GM12878 (cell line): ENCODE data around the gene CWC25. TPM values are rescaled to one million over a fixed set of nuclear protein-coding genes. Genes with fewer than 3 reads are reported as not detected.

Source experiments
- BRCA1 ChIP-seq: IDR thresholded peaks from 2 replicates; pipeline ENCODE4 v1.6.1; 2011; ENCODE audit warnings: low read depth, low read length, improper control_type of control experiment
- CBX3 ChIP-seq: fragments of 200-600 bp; sonication (generic); IDR thresholded peaks from 2 replicates; pipeline ENCODE4 v1.6.1; 2016; ENCODE audit warnings: low read depth, borderline replicate concordance
- CHD2 ChIP-seq: IDR thresholded peaks from 2 replicates; pipeline ENCODE4 v1.6.1; 2011; ENCODE audit warnings: low read depth, low read length, improper control_type of control experiment, borderline replicate concordance
- EP300 ChIP-seq, 2 experiments: fragments of 150-350 bp in 1 of 2; IDR thresholded peaks; 2 replicates each; pipeline ENCODE4 v1.6.1; 2011 to 2012; ENCODE audit warnings: low read depth in 2 of 2, low read length in 2 of 2, borderline replicate concordance in 1 of 2, improper control_type of control experiment in 1 of 2, inconsistent platforms in 1 of 2; ENCODE audit not compliant: control insufficient read depth in 1 of 2
- FOS ChIP-seq: IDR thresholded peaks from 3 replicates; pipeline ENCODE4 v1.6.1; 2011; ENCODE audit warnings: borderline replicate concordance; ENCODE audit not compliant: insufficient read length; ENCODE audit errors: extremely low read depth
- HDAC6 ChIP-seq: fragments of 200-600 bp; sonication (generic); IDR thresholded peaks from one replicate; pipeline ENCODE4 v1.8.0; 2017; ENCODE audit warnings: antibody characterized with exemption; ENCODE audit not compliant: unreplicated experiment
- IKZF2 ChIP-seq, 2 experiments: fragments of 450-650 bp; IDR thresholded peaks; 2 replicates each; pipeline ENCODE4 v1.6.1; 2017; ENCODE audit warnings: mild to moderate bottlenecking in 2 of 2, moderate library complexity in 2 of 2
- LARP7 ChIP-seq: fragments of 450-650 bp; IDR thresholded peaks from 2 replicates; pipeline ENCODE4 v1.6.1; 2017; ENCODE audit warnings: mild to moderate bottlenecking
- MEF2A ChIP-seq: IDR thresholded peaks from 2 replicates; pipeline ENCODE4 v1.6.1; 2011; ENCODE audit warnings: low read depth, mild to moderate bottlenecking, low read length, moderate library complexity; ENCODE audit not compliant: insufficient read depth
- NRF1 ChIP-seq: conservative IDR thresholded peaks from 2 replicates; pipeline ENCODE4 v1.6.1; 2011; ENCODE audit warnings: mild to moderate bottlenecking, low read depth, low read length, improper control_type of control experiment
- RB1 ChIP-seq: fragments of 450-650 bp; formaldehyde crosslinking; IDR thresholded peaks from 2 replicates; pipeline ENCODE4 v1.6.1; 2017; ENCODE audit warnings: mild to moderate bottlenecking, borderline replicate concordance
- RBBP5 ChIP-seq: fragments of 200-600 bp; sonication (generic); conservative IDR thresholded peaks from 2 replicates; pipeline ENCODE4 v1.6.1; 2016
- SIX5 ChIP-seq: IDR thresholded peaks from 2 replicates; pipeline ENCODE4 v1.6.1; 2011; ENCODE audit warnings: mild to moderate bottlenecking, low read depth, low read length, moderate library complexity; ENCODE audit not compliant: severe bottlenecking
- SMC3 ChIP-seq: IDR thresholded peaks from 2 replicates; pipeline ENCODE4 v1.6.1; 2011; ENCODE audit warnings: low read length, improper control_type of control experiment, borderline replicate concordance
- SP1 ChIP-seq: IDR thresholded peaks from one replicate; pipeline ENCODE4 v1.6.1; 2011; ENCODE audit warnings: low read depth, low read length
- SREBF2 ChIP-seq: IDR thresholded peaks from 2 replicates; pipeline ENCODE4 v1.6.1; 2012; ENCODE audit warnings: mild to moderate bottlenecking, low read length
- polyA plus RNA-seq, 11 experiments: library from polyadenylated mRNA; depleted of rRNA in 4 of 11; unstranded in 6 of 11; stranded (reverse) in 5 of 11; fragments of >200 nt; fragmentation: Nextera tagmentation in 4 of 11; fragmentation: Illumina TruSeq in 1 of 11; extraction: Ambion mirVana in 4 of 11; extraction: Trizol in 1 of 11; gene quantifications; 1 replicate in 1 of 11; 2 replicates in 10 of 11; pipeline versions ENCODE4 v1.2.1 to v1.2.3, GENCODE V29; 2011 to 2016; ENCODE audit warnings: inconsistent platforms in 2 of 11, missing spikeins in 2 of 11, low read depth in 1 of 11
- total RNA-seq, 4 experiments: library from RNA; depleted of rRNA in 3 of 4; stranded (reverse); fragments of >200 nt in 3 of 4; fragmentation: Illumina TruSeq in 1 of 4; extraction: Trizol in 1 of 4; gene quantifications; 2 replicates each; pipeline versions ENCODE4 v1.2.1 to v1.2.3, GENCODE V29; 2013 to 2021
- TF ChIP-seq, protein P1 (sequence below): IDR thresholded peaks from 2 replicates; pipeline ENCODE4 v1.6.1; 2012; ENCODE audit warnings: mild to moderate bottlenecking, low read depth, low read length
- TF ChIP-seq, protein P2 (sequence below): fragments of 450-650 bp; formaldehyde crosslinking; IDR thresholded peaks from 2 replicates; pipeline ENCODE4 v1.4.0; 2020; ENCODE audit warnings: mild to moderate bottlenecking, moderate library complexity
- TF ChIP-seq, protein P3 (sequence below): fragments of 450-650 bp; IDR thresholded peaks from 2 replicates; pipeline ENCODE4 v1.6.1; 2017; ENCODE audit warnings: mild to moderate bottlenecking, moderate library complexity

Gene CWC25
- total and polyA plus RNA-seq, 10 of the 15 experiments (the other 5 are each of a cell fraction or from before 2014, with no cell fraction given): 14.7 to 29.7 (median 22.9) TPM

DNA sequence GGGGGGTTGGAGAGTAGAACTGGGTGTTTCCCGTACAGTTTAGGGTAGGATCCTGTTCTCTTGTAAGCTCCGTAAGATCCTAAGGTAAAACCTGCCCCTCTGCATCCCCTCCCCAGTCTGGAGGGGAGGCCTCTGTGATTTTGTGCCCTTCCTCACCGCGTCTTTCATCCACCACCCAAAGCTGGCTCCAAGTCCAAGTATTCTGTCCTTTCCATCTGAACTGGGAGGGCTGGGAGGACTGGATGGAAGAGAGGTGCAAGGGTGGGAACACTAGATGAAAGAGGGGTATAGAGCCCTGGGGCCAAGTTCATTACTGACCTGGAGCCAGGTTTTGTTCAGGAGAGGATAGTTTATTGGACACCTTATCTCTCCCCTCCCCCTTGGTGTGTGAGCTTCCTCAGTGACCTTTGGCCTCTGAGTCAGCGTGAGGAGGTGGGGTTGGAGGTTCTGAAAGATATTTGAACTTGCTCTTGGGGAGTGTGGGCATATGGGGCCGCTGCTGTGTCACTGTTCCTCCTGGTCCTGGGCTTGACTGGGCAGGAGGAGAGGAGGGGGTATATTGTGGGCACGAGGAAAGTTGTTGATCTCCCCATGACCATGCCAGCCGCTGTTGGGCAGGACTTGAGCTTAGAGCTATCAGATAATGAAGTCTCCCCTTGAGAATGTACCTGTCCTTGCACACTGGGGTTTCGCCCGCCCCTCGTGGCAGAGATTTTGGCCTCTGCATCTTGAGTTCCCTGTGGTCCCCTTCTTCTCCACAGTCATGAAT lies 46.3 kb upstream of the CWC25 start (continued):
- no peak; the same call in 1 of the 2 replicates for TF ChIP-seq SREBF2
- TF ChIP-seq, protein P1, sequence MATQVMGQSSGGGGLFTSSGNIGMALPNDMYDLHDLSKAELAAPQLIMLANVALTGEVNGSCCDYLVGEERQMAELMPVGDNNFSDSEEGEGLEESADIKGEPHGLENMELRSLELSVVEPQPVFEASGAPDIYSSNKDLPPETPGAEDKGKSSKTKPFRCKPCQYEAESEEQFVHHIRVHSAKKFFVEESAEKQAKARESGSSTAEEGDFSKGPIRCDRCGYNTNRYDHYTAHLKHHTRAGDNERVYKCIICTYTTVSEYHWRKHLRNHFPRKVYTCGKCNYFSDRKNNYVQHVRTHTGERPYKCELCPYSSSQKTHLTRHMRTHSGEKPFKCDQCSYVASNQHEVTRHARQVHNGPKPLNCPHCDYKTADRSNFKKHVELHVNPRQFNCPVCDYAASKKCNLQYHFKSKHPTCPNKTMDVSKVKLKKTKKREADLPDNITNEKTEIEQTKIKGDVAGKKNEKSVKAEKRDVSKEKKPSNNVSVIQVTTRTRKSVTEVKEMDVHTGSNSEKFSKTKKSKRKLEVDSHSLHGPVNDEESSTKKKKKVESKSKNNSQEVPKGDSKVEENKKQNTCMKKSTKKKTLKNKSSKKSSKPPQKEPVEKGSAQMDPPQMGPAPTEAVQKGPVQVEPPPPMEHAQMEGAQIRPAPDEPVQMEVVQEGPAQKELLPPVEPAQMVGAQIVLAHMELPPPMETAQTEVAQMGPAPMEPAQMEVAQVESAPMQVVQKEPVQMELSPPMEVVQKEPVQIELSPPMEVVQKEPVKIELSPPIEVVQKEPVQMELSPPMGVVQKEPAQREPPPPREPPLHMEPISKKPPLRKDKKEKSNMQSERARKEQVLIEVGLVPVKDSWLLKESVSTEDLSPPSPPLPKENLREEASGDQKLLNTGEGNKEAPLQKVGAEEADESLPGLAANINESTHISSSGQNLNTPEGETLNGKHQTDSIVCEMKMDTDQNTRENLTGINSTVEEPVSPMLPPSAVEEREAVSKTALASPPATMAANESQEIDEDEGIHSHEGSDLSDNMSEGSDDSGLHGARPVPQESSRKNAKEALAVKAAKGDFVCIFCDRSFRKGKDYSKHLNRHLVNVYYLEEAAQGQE: no peak
- TF ChIP-seq IKZF2 (IDR thresholded peaks at IDR 0.05): no peak
- TF ChIP-seq EP300 (IDR thresholded peaks at IDR 0.05; ENCODE audit: borderline replicate concordance in 1 of 2, control insufficient read depth in 1 of 2, low read depth in 2 of 2, low read length in 2 of 2): 0 out of 4 replicates have a peak, but pooled peaks of 1 of the 2 experiments have one; percentile 23
- TF ChIP-seq SMC3: peak; percentile 7; the same call in 1 of the 2 replicates
- TF ChIP-seq RBBP5: no peak
- TF ChIP-seq RB1: no peak
- TF ChIP-seq, protein P2, sequence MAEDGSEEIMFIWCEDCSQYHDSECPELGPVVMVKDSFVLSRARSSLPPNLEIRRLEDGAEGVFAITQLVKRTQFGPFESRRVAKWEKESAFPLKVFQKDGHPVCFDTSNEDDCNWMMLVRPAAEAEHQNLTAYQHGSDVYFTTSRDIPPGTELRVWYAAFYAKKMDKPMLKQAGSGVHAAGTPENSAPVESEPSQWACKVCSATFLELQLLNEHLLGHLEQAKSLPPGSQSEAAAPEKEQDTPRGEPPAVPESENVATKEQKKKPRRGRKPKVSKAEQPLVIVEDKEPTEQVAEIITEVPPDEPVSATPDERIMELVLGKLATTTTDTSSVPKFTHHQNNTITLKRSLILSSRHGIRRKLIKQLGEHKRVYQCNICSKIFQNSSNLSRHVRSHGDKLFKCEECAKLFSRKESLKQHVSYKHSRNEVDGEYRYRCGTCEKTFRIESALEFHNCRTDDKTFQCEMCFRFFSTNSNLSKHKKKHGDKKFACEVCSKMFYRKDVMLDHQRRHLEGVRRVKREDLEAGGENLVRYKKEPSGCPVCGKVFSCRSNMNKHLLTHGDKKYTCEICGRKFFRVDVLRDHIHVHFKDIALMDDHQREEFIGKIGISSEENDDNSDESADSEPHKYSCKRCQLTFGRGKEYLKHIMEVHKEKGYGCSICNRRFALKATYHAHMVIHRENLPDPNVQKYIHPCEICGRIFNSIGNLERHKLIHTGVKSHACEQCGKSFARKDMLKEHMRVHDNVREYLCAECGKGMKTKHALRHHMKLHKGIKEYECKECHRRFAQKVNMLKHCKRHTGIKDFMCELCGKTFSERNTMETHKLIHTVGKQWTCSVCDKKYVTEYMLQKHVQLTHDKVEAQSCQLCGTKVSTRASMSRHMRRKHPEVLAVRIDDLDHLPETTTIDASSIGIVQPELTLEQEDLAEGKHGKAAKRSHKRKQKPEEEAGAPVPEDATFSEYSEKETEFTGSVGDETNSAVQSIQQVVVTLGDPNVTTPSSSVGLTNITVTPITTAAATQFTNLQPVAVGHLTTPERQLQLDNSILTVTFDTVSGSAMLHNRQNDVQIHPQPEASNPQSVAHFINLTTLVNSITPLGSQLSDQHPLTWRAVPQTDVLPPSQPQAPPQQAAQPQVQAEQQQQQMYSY (CRISPR knock-in tag): no peak
- no peak for TF ChIP-seq NRF1
- peak; percentile 77 for TF ChIP-seq CHD2
- TF ChIP-seq SP1: no peak
- no peak for TF ChIP-seq FOS
- no peak for TF ChIP-seq SIX5
- TF ChIP-seq CBX3: no peak
- TF ChIP-seq BRCA1: no peak
- TF ChIP-seq LARP7: no peak
- TF ChIP-seq MEF2A: no peak
- TF ChIP-seq, protein P3, sequence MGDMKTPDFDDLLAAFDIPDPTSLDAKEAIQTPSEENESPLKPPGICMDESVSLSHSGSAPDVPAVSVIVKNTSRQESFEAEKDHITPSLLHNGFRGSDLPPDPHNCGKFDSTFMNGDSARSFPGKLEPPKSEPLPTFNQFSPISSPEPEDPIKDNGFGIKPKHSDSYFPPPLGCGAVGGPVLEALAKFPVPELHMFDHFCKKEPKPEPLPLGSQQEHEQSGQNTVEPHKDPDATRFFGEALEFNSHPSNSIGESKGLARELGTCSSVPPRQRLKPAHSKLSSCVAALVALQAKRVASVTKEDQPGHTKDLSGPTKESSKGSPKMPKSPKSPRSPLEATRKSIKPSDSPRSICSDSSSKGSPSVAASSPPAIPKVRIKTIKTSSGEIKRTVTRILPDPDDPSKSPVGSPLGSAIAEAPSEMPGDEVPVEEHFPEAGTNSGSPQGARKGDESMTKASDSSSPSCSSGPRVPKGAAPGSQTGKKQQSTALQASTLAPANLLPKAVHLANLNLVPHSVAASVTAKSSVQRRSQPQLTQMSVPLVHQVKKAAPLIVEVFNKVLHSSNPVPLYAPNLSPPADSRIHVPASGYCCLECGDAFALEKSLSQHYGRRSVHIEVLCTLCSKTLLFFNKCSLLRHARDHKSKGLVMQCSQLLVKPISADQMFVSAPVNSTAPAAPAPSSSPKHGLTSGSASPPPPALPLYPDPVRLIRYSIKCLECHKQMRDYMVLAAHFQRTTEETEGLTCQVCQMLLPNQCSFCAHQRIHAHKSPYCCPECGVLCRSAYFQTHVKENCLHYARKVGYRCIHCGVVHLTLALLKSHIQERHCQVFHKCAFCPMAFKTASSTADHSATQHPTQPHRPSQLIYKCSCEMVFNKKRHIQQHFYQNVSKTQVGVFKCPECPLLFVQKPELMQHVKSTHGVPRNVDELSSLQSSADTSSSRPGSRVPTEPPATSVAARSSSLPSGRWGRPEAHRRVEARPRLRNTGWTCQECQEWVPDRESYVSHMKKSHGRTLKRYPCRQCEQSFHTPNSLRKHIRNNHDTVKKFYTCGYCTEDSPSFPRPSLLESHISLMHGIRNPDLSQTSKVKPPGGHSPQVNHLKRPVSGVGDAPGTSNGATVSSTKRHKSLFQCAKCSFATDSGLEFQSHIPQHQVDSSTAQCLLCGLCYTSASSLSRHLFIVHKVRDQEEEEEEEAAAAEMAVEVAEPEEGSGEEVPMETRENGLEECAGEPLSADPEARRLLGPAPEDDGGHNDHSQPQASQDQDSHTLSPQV: no peak
- TF ChIP-seq HDAC6: no peak
